ENCODE data around the gene MED27.

MED27 gene

DNA sequence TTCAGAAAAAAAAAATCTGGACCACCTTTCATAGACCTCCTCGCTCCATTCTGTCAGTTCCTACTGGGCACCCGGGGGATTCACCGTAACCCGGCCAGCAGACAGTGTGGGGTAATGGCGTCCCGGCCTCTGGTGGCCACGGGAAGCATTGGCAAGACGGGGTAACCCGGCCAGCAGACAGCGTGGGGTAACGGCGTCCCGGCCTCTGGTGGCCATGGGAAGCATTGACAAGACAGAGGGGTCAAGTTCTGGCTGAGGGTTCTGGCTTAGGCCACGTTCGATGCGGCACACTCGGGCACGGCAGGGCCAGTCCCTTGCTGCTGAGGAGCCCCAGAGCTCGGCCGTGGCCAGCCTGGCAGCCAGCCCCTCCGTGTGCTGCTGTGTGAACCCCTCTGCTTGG, 223.6 kb downstream of the MED27 start:
- no peaks in the 10 kb centered on the region; the same call in 1 of the 2 replicates for H3K36me3 ChIP-seq
- TF ChIP-seq CTCF (IDR thresholded peaks at IDR 0.05; ENCODE audit: low read depth, low read length) = peak; percentile 26
- no peaks in the 10 kb centered on the region for H3K9me3 ChIP-seq
- no peaks in the 10 kb centered on the region for H3K27me3 ChIP-seq
- peaks cover 15% of the 10 kb centered on the region for H3K4me1 ChIP-seq
- DNase-seq = no peak
- no peak overlapping the region for H3K4me3 ChIP-seq (ENCODE audit: low read depth, low read length)

DNA sequence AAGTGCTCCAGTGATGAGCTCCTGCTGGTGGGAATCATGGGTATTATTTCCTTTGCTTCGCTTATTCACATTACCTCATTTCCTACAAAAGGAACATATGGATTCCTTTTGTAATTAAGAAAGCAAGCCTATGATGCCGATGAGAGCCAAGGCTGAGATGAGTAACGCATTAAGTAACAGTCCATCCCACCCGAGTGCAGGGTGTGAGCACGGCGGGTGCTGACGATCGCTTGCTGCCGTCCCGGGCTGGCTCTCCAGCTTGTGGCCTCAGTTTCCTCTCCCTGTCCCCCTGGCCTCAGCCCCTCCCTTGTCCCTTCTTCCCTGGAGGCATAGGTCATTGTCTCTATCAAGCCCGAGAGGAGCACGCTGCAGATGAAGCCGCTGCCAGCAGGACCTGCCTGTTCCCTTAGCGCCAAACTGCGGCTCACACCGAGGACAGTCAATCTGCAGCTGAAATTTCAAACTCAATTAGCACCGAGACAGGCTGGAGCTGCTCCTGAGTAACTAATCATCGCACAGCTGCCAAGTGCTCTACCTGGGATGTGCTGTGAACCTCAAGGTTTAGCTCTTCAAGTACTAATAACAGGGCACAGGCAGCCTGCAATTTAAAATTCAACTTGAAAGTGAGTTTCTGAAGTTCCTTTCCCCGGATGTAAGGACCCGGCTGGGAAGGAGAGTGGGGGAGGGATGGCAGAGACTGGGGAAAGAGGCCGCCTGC, 224.6 kb downstream of the MED27 start:
- TF ChIP-seq CTCF (IDR thresholded peaks at IDR 0.05; ENCODE audit: low read depth, low read length) = no peak
- Histone ChIP-seq H3K36me3 (no peaks in the 10 kb centered on the region; the same call in 1 of the 2 replicates), H3K4me3 (ENCODE audit: low read depth, low read length) (peak overlapping the region; percentile 15), H3K27me3 (no peaks in the 10 kb centered on the region), H3K4me1 (peaks cover 15% of the 10 kb centered on the region), H3K9me3 (no peaks in the 10 kb centered on the region)
- peak; percentile 46 for DNase-seq

DNA sequence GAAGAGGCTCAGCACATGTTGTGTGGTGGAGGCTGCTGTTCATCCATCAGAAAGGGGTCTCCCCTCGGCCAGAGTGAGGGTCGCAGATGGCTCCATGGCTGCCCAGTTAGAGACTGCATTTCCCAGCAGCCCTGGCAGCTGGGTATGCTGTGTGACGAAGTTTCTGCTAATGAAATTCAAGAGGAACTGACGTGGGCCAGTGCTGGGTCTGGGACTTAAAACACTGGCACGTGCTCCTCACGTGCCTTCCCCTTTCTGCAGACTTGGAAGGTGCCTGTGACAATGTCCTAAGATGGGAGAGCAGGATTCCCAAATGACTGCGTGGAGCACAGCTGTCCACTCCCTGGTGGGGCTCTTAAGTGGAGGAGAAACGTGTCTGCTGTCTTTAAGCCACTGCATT, 225.3 kb downstream of the MED27 start:
- no peaks in the 10 kb centered on the region for H3K9me3 ChIP-seq
- no peaks in the 10 kb centered on the region for H3K27me3 ChIP-seq

GRCh38 chr9:131853434-131853833, 226.2 kb downstream of the MED27 start:
- no peak for DNase-seq
- H3K27me3 ChIP-seq = no peaks in the 10 kb centered on the region
- no peaks in the 10 kb centered on the region for H3K36me3 ChIP-seq
- no peaks in the 10 kb centered on the region for H3K9me3 ChIP-seq
- peaks cover 15% of the 10 kb centered on the region for H3K4me1 ChIP-seq
- no peak for TF ChIP-seq CTCF (IDR thresholded peaks at IDR 0.05; ENCODE audit: low read depth, low read length)
- no peak overlapping the region for H3K4me3 ChIP-seq (ENCODE audit: low read depth, low read length)

More for the DNA sequence above, 225.3 kb downstream of the MED27 start:
- TF ChIP-seq CTCF (IDR thresholded peaks at IDR 0.05; ENCODE audit: low read depth, low read length) = no peak
- no peaks in the 10 kb centered on the region for H3K36me3 ChIP-seq
- H3K4me1 ChIP-seq = peaks cover 15% of the 10 kb centered on the region
- no peak overlapping the region for H3K4me3 ChIP-seq (ENCODE audit: low read depth, low read length)
- DNase-seq = no peak

GRCh38 chr9:131851414-131851813, 228.3 kb downstream of the MED27 start:
- Histone ChIP-seq H3K9me3 (no peaks in the 10 kb centered on the region), H3K36me3 (no peaks in the 10 kb centered on the region), H3K4me1 (peaks cover 15% of the 10 kb centered on the region), H3K27me3 (no peaks in the 10 kb centered on the region), H3K4me3 (ENCODE audit: low read depth, low read length) (no peak overlapping the region)
- no peak for DNase-seq
- no peak for TF ChIP-seq CTCF (IDR thresholded peaks at IDR 0.05; ENCODE audit: low read depth, low read length)

DNA sequence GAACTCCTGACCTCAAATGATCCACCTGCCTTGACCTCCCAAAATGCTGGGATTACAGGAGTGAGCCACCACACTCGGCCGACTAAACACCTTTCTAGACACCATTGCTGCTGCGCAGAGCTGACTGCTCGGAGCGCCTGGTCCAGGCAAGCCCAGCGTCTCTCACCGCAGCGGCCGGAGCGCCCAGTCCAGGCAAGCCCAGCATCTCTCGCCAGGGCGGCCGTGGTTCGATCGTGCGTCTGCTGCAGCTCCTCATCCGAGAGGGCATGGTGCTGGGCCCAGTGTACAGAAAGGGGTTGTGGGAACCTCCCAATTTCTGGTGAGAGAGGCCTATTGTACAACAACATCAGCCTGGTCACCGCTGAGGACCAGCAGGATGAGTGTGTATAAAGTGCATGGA, 230.3 kb downstream of the MED27 start:
- H3K36me3 ChIP-seq = no peaks in the 10 kb centered on the region
- no peak overlapping the region for H3K4me3 ChIP-seq (ENCODE audit: low read depth, low read length)
- no peak for DNase-seq
- H3K9me3 ChIP-seq = no peaks in the 10 kb centered on the region
- no peaks in the 10 kb centered on the region for H3K27me3 ChIP-seq
- H3K4me1 ChIP-seq = peaks cover 2% of the 10 kb centered on the region; the same call in 1 of the 2 replicates
- no peak for TF ChIP-seq CTCF (IDR thresholded peaks at IDR 0.05; ENCODE audit: low read depth, low read length)

Data from BE2C (cell line).